Activated CD8-positive, alpha-beta memory T cell treated with anti-CD3 and anti-CD28 coated beads for 24 hours (primary cell): ENCODE data around the gene IL2.

ENCODE experiments used
- DNase-seq: peaks from one replicate; pipeline ENCODE4 v3.0.0-alpha.2; 2020

The IL2 gene

DNA sequence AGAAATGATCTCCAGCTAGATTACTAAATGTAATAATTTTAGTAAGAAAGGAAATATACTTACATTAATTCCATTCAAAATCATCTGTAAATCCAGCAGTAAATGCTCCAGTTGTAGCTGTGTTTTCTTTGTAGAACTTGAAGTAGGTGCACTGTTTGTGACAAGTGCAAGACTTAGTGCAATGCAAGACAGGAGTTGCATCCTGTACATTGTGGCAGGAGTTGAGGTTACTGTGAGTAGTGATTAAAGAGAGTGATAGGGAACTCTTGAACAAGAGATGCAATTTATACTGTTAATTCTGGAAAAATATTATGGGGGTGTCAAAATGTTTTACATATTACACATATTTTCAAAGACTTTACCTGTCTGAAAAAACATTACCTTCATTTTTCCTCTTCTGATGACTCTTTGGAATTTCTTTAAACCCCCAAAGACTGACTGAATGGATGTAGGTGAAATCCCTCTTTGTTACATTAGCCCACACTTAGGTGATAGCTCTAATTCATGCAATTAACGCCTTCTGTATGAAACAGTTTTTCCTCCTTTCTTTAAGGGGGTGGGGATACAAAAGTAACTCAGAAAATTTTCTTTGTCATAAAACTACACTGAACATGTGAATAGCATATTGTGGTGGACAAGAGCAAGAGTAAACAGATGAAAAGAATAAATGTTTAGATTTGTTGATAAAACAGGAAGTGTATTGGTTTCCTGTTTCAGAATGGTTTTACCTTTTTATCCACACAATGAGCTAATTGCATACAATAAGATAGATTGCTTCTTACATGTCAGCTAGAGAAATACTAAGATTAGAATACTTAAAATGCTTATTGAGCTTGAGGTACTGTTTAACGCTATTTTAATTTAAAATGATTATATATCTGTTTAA lies at the start of gene IL2:
Gene IL2, minus strand, starts transcription at position 495 of the 886 bp plus-strand sequence. Its CDS starts 285 bp downstream, at position 210.
- DNase-seq = no peak

DNA sequence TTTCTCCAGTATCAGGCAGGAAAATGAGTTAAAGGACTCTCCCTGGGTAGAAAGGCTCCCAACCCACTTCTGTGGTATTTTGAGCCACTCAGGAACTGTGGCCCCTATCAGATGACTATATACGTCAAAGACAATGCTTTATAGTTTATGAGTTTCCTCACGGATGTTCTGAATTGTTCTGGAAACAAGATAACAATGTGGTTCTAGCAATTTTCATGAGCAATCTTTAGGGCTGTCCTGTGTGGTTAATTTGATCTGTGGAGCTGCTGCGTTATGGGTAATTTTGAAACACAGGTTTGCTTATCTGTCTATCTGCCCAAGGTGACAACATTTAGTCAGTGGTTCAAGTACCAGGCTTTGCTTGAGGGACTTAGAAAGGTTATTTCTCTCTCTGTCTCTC lies 46.7 kb upstream of the IL2 start:
- DNase-seq = no peak

DNA sequence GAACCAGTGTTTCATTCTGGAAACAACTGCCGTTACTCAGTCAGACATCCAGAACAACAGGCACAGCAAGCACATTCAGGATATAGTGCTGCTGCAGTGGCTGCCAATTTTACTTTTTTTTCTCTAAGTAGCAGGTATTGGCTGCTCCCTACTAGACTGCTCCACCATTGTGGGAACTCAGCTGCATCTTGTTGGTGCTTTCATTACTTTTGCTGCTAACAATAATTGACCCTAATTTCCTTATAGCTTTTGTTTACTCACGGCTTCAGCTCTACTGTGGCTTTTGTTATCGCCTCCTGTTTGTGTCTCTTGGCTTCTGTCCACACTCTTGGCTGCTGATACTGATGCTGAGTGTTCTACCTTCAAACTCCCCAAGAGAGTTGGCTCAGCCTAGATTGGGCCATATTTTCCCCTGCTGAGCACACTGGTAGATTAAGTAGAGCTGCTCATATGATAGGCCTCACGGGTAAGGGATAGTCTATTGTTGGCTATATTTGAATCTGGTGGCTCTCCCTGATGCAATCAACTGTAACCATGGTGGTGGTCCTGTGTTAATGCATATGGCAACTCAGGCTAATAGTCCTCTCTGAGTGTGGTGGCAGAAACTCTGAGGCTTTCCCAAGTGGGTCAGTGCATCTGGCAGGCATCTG lies 44.5 kb upstream of the IL2 start:
- no peak for DNase-seq

DNA sequence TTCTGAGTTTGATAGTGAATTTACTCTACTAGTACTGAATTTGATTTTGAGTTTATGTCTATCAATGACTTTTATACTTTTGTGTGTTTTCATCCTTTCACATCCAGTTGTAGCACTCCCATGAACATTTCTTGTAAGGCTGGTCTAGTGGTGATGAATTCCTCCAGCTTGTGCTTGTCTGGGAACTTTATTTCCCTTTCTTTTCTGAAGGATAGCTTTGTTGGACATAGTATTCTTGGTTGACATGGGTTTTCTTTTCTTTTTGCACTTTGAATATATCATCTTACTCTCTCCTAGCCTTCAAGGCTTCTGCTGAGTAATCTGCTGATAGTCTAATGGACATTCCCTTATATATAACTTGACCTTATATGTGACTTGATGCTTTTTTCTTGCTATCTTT lies 32.5 kb upstream of the IL2 start:
- DNase-seq = no peak

DNA sequence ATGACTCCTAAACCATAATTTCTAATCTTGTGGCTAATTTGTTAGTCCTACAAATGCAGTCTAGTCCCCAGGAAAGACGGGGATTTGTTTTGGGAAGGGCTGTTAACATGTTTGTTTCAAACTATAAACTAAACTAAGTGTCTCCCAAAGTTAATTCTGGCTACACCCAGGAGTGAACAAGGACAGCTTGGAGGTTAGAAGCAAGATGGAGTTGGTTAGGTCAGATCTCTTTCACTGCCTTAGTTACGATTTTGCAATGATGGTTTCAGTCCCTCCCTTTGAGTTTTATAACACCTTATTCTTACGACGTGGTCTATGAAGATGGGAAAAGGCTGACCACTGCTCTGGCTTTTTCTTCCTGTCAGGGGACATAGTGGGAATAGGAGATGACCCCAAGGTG lies 27.0 kb upstream of the IL2 start:
- no peak for DNase-seq

DNA sequence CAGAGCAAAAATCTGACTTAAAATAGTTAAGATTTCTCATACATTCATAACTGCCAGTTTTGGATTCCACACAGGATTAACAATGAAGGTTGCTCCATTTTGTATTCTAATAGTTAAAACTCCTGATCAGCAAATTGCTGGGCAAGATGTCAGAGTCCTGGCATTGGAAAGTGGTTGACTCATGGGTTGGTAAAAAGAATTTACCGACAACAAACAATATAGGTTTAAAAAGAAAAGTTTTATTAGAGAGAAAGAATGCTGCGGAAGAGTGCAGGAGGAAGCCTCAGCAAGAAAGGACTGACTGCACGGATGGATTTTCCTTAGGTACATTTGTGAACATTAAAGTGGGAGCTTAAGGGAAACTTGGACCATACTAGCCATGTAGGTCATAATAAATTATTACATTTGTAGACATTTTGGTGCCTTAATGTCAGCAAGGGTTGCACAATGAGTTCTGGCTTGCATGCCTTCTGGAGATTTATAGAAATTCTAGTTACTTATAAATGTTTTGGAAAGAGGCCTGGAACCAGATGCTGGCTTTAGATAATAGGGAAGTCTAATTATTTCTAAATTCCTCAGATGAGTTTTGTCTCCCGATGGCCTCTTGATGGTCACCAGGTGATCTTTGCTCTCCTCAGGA lies 25.4 kb upstream of the IL2 start:
- no peak for DNase-seq

DNA sequence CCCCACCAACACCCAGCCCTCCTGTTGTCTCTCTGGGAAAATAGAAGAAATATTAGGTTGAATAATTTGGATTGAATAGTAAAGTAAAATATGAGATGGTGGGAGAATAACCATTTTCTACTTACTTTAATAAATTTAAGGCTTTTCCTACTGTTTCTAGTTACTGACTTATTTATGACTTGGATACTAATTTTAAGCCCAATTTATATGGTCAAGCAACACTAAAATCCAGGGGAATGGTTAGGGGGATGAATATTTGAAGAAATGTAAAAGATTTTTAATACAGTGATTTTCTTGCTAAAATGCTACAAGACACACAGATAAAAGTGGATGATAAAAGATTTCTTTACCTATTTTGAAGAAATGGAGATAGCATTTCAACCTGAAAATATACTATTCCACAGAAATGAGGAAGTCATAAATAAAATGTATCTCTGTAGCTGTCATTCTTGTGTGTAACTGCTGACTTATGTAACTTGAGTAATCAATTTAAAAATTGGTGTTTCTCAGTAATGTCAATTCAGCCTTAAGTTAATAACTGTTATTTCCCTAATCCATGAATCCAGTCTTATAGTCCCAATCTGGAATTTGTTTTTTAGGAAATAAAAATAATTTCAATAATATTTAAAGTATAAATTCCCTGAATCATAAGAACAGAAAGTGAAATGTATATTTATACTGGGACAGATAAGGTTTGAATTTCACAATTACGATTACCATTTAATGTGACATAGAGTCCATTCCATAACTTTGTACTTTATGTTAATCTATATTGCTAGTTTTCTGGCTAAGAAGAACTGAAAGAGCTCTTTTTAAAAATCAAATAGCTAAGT lies 24.3 kb upstream of the IL2 start:
- no peak for DNase-seq

DNA sequence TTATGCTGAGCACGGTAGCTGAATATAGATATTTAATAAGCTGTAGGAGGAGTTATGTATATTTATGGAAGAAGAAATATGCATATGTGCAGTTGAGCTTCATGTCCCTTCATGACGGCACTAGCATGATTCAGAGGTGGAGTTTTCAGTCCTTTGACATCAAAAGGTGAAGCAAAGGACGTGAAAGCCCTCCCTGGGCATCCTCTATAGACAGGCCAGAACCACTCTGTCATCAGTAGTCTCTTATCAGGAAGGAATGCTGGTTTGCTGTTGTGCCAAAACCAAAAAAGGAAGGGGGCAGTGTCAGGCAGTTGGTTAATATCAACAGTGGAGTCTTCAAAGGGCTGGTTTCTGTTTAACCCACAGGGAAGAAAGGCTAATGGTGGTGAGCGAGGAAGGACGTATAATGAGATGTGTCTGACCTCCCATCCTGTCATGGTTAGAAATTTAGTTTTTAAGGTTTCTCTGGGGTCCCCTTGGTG lies 23.5 kb upstream of the IL2 start:
- DNase-seq = no peak

DNA sequence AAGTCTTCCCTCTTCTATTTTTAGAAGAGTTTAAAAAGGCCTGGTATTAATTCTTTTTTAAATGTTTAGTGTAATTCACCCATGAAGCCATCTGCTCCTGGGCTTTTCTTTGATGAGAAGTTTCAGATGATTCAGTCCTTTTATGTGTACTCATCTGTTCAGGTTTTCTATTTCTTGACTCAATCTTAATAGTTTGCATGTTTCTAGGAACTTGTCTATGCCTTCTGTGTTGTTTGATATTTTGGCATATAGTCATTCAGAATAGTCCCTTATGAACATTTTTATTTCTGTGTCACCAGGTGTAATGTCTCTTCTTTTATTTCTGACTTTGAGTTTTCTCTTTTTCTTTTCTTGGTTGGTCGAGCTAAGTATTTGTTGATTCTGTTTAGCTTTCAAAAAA lies 20.2 kb upstream of the IL2 start:
- no peak for DNase-seq

DNA sequence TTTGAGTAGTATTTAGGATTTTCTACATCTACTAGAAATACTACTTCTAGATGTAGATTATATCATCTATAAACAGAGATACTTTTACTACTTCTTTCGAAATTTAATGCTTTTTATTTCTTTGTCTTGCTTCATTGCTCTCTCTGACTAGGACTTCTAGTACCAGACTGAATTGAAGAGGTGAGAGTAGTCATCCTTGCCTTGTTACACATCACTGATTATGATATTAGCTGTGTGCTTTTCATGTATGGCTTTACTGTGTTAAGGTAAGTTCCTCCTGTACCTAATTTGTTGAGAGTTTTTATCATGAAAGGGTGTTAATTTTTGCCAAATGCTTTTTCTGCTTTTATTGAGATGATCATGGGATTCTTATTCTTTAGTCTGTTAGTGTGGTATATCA lies 19.6 kb upstream of the IL2 start:
- DNase-seq = no peak

DNA sequence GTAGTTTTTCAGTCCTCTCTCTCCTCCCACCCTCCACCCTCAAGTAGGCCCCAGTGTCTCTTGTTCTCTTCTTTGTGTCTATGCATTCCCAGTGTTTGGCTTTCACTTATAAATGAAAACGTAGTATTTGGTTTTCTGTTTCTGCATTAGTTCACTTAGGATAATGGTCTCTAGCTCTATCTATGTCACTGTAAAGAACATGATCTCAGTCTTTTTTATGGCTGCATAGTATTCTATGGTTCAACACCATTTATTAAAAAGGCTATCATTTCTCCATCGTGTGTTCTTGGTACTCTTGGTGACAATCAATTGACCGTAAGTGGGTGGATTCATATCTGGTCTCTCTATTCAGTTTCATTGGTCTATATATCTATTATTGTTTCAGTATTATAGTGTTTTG lies 18.7 kb upstream of the IL2 start:
- DNase-seq = no peak

DNA sequence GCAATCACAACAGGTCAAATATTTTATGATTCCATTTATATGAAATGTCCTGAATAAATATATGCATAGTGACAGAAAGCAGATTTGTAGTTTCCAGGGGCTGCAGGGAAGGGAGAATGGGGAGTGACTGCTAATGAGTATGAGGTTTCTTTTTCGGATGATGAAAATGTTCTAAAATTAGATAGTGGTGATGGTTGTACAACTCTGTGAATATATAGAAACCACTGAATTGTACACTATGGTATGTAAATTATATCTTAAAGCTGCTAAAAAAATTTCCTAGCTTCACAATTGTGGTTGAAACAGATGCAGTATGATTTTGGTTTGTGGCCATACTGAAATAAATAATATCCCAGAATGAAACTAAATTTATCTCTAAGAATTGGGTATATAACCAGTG lies 12.9 kb upstream of the IL2 start:
- DNase-seq = no peak

DNA sequence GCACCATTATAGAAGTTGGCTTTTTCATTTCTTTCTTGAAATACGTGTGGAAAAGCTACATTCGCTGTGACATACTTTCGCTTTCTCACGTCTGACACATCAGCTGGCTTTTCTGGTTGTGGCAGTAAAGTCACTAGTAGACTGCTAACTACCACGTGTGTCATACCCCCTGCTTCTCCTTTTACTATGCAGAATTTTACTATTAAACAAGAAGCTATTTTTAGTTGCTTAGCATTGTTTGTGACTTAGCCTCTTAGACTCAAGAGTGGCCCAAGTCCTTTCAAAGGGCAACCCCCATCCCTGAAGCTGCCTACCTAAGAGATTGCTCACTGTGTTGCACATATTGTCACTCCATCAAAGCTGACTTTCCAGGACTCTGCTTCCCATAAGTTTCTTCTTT lies 2.1 kb upstream of the IL2 start:
- DNase-seq = no peak

DNA sequence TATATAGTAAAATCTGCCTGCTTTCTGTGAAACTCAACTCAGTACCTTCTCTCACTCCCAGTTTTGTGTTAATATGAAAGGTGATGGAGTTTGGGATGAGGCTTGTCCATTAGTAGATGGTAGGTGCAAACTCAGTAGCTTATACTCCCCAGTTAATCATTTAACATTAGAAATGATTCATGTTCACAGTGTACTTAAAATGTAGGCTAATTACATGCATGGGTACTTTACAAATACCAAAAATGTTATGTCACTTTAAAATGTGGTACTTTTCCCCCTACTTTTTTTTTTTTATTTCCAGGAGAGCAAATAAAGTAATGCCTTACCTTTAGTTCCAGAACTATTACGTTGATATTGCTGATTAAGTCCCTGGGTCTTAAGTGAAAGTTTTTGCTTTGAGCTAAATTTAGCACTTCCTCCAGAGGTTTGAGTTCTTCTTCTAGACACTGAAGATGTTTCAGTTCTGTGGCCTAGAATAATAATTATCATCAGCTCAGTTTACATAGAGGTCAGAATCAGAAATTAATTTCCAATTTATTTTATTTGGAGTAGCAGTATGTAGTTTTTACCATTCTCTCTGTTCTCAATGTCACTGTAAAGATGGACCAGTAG lies 3.0 kb downstream of the IL2 start:
- no peak for DNase-seq

DNA sequence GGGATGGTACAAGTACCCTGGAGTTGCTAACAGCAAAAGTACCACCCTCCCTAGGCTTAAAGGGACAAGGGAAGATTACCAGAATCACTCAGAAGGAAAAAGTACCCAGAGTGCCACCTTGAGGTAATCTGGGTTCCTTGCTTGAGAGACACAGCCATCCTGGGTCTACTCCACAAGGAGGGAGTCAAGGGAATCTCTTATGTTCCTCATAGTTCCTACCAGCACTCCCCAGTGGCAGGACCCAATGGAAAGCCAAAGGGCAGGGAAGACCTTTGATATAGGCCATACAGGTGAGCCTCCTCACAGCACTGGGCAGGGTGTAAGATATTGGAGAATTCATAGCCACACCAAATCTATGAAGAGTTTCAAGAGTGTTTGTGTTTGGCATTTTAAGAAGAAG lies 5.7 kb downstream of the IL2 start:
- no peak for DNase-seq

DNA sequence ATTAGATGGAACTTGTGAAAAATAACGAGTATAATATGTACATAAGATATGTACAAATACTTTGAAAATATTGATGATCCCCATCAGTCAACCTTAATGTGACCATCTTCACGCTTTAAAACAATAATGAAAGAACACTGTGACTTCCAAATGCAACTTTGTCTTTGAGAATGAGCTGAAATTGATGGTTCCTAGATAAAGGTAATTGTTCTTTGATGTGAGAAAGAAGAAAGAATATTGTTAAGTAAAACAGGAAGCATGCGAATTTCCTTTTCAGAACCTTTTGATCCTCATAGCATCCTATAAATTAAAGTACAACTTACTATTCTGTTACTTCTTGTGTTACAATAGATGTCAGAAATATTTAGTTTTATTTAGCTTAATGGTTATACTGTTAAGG lies 22.2 kb downstream of the IL2 start:
- no peak for DNase-seq

DNA sequence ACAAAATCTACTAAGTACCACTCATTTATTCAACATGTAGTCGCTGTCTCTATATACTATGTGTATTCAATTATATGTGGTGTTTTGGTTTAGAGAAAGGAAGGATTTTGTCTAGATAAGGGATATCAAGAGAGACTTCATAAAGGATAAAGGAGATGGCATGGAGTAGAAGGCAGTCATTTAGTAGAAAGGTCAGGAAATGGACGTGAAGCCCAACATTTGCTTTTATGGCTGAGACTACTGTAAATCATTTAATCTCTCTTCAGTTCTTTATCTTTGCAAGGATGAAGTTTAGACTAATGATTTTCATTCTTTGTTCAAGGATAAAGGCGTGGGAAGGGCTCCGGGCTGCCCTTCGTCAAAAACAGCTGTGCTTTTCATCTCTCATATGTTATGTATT lies 25.2 kb downstream of the IL2 start:
- no peak for DNase-seq

DNA sequence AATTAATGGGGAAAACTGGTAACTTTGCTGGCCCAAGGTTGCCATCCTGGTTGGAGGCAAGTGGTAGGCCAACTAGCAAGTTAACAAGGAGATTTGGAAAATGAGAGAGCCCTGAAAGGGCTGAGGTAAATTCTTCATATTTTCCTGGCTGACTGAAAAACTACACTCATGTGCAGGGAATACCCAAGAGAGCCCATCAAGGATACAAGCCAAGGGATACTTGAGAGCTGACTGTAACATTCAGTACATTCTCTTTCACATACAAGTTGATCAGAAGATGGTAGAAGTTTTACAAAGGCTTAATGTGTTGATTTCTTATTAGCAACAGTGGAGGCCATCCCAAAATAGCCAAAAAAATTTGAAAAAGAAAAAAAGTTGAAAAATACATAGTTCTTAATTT lies 33.3 kb downstream of the IL2 start:
- DNase-seq = no peak

DNA sequence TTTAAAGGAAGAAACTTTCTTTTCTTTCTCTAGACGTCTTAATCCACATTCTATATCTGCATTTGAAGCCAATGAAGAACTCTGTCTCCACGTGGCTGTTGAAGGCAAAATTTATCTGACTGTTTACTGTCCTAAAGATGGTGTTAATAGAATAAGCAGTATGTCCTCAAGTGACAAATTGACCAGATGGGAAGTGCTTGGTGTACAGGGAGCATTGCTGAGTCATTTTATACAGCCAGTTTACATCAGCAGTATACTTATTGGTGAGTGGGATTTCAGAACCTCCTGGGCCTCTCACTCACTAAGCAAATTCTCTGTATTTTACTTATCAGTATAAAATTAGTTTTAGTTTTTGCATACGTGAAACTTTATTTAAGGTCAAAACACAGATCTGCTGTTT lies 44.0 kb downstream of the IL2 start:
- DNase-seq = no peak

DNA sequence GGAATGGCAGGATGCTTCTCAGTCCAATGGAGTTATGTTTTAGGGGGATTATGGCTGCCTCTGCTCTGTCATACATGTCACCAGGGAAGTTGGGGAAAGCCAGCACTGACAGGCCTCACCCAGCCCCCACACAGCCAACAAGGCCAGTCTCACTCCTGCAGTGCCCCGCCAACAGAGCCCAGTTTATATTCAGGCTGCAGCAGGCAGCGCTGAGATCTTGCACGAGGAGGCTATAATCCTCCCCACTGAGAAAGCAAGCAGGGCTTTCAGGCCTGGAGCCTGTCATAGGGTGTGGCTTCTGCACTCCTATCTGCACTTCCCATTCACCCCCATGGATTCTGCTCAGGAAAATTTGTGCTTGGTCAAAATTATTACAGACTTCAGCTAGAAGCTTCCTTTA lies 52.7 kb downstream of the IL2 start:
- DNase-seq = no peak
